Astrocyte of the spinal cord (primary cell): Measurements from ENCODE around the gene GLIS1.
A peak's percentile ranks its signal among the peaks of the same experiment; 100 is the strongest.

Experiments used
- DNase-seq: peaks from one replicate; pipeline ENCODE4 v3.0.0; 2011; ENCODE audit warnings: low read depth, low spot score
- H3K4me3 ChIP-seq: 2 replicates; pipeline ENCODE4 v1.5.1; 2011; ENCODE audit warnings: low read depth, mild to moderate bottlenecking, low read length, moderate library complexity
- CTCF ChIP-seq: IDR thresholded peaks from 2 replicates; pipeline ENCODE4 v1.5.1; 2012; ENCODE audit warnings: low read depth, mild to moderate bottlenecking, low read length, inconsistent platforms
- in situ Hi-C: cut with HindIII; loops from 2 replicates; pipeline ENCODE4 v1.10.0; 2017; ENCODE audit warnings: low sequenced_read_pairs

Gene GLIS1

DNA sequence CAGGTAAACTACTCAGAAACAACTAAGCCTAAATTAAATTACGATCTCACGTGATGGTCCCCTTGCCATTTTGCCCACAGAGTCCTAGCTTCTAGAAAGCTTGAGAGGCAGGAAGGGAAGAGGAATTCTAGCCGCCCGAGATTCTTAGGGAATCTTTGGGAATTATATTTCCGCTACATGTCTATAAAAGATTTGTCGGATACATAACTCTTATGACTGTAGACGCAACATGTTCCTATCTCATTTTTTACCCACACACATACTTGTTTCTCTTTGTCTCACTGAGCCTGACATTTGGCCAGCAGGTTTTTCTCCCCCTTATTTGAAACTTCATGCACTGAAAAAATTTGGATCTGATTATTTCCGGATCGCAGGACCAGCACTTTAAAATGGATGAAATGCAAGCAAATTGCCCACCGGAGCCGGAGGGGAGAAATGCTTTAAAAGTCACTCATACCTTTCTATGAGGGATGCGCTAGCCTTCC is 5.5 kb downstream of the GLIS1 start:
- in situ Hi-C loops = no loop called here
- H3K4me3 ChIP-seq = peak overlapping the region; percentile 6
- no peak for TF ChIP-seq CTCF
- DNase-seq = no peak

DNA sequence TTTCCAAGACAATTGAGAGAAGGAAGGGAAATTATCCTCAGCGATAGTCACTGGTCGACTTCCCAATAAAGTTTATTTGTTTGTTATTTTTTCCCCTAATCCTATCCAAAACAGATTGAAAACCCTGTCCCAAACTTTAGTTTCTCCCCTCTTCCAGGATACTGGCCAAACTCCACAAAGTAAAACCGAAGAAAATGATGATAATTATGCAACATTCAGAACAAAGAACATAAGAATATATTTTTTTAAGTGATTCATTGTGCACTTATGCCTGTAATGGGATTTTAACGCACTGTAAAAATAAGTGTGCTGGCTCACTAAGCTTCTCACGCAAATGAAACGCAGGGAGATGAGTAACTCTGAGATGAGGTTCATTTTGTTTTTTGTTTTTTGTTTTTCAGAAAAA is 6.0 kb downstream of the GLIS1 start:
- no peak for TF ChIP-seq CTCF
- in situ Hi-C loops = no loop called here
- peak overlapping the region; percentile 26 for H3K4me3 ChIP-seq
- DNase-seq = peak; percentile 94

DNA sequence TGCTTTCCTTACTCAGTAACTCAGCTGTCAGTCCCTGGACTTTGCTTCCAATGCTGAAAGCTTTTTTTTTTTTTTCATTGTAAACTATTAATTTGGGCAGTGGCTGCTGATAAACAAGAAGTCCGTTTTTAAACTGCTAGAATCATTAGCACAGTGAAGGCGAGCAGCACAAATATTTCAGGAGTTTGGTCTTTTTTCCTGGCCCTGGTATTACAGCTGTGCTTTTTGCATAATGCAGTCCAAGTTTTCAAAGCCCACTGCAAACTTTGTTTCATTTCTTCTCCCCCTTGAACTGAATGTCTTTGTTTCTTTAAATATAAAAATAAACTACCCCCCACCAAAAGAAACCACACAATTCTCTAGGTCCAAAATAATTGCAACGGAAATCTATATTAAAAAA is 6.6 kb downstream of the GLIS1 start:
- no peak for TF ChIP-seq CTCF
- H3K4me3 ChIP-seq = no peak overlapping the region
- no peak for DNase-seq
- in situ Hi-C loops = no loop called here

DNA sequence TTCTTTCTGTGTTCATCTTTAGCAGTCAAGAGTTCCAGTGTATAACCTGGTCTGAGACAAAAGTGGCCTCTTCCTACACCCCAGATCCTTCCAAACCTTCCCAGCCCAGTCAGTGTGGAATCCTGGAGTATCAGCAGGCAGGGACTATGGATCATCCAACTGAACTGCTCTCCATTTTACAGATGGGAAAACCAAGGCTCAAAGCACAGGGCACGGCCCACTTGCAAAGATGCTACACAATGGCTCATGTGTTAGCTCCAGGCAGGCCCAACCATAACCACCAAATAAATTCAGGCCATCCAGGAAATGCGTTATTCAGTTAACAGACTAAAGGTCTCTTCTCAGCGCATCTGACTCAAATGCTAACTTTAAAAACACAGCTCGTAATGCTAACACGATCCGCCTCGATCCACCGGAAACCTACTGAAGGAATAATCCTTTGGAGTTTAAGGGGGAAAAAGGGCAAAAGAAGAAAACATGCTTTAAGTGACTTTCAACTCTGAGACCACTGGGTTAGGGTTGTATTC is 7.1 kb downstream of the GLIS1 start:
- TF ChIP-seq CTCF = no peak
- in situ Hi-C loops = no loop called here
- peak; percentile 74 for DNase-seq
- H3K4me3 ChIP-seq = no peak overlapping the region

DNA sequence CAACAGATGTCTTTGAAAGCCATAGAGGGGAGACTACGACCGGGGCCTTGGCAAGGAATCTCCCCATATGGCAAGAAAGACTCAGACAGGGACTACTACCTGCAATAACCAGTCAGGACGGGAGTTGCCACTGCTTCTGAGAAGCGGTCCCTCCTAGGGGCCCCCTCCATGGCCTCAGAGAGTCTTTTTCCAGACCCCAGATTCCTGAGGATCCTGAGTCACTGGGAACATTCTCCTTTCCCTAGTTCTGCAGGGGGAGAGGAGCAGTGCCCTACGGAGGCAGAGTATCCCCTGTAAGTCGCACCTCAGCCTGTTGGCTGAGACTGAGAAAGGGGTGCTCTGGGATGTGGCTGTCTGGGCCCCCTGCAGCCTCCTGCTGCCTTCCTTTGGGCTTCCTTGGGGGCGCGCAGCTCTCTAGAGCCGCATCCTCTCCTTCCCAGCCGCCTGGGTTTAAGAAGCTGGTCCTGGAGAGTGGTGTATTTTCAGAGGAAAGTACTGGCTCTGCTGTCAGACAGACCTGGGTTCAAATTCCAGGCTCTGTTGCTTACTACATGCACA is 7.8 kb downstream of the GLIS1 start:
- no peak for TF ChIP-seq CTCF
- no peak for DNase-seq
- in situ Hi-C loops = no loop called here
- H3K4me3 ChIP-seq = no peak overlapping the region

- no peak for TF ChIP-seq CTCF
- DNase-seq = no peak
- no peak overlapping the region for H3K4me3 ChIP-seq
- in situ Hi-C loops = no loop called here
Observed at GRCh38 chr1:53730224-53730865, 8.6 kb downstream of the GLIS1 start.
